HG03520 (cell line): Measurements from ENCODE around the gene CMTM7.

Experiments used
- ATAC-seq: cut with Tn5 transposase; IDR thresholded peaks from one replicate; pipeline ENCODE4 v1.9.1; 2021; ENCODE audit warnings: mild to moderate bottlenecking, moderate library complexity; ENCODE audit not compliant: unreplicated experiment

Gene CMTM7

GRCh38 chr3:32411442-32411841, 19.8 kb downstream of the CMTM7 start:
- ATAC-seq: no peak

- no peak for ATAC-seq
These were observed 21.2 kb downstream of the CMTM7 start for GRCh38 chr3:32412887-32413286.

GRCh38 chr3:32413845-32414521, 22.3 kb downstream of the CMTM7 start:
- no peak for ATAC-seq

DNA sequence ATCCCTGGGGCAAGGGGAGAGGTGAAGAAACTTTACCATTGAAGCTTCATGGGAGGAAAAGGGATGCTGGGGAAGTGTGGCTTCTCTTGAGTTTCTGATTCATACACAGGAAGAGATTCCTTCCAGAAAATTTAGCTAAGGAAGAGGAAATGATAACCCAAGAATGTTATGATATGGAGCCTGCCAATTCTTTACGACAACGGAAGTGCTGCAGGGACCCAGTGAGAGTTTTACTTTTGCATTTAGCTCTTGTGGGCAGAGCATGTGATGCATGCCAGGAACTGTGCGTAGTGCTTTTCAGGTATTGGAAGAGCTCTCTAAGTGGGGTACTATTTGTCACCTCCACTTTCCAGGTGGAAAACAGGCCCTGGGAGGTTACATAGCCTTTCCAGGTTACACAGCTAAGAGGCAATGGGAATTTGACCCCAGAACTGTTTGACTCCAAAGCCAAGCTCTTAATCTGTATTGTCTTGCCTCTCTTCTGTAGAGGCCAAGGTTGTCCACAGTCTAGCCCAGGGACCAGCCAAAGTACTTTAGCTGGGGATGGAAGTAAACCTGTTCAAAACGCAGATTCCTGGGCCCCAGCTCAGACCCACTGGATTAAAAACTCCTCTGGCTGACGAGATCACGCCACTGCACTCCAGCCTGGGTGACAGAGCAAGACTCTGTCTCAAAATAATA, 23.0 kb downstream of the CMTM7 start:
- no peak for ATAC-seq

- ATAC-seq: no peak
These were observed 28.1 kb downstream of the CMTM7 start for GRCh38 chr3:32419742-32420125.

DNA sequence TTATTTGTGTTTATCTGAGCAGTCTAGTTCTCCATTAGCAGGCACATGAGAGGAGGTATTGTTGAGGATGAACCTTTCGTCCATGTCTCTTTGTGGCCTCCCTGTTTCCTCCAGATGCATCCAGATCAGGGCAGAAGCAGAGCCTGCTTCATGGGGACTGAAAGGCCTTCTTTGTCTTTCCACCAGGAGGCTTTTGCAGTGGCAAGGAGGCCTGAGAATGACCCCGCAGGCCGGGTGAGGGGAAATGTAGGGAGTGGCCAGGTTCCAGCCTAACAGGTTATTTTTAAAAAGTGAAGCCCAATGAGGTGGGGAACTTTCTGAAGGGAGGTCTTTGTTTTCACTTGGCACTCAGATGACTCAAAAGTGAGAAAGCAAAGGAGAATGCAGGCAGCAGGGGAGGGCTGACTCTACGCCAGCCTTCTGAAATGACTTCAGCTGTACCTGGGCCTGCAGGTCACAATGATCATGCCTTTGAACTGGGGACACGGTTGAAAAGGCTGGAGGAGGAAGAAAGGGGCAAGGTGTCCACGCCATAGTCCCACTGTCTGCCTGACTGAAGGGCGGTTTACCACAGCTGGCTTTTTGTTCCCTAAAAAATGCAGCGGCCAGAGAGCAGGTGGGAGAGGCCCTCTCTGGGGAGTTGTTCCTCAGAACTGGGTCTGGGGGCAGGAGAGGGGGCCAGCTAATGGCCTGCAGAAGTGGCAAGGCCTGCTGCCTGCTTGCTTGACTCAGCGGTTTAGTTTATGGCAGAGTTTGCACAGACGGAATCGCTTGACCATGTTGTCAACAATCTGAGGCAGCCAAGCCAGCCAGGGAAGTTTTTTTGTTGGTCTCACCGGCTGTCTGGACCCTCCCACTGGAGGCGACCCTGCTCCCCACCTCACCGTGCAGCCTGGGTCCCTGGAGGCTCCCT, 28.7 kb downstream of the CMTM7 start:
- peak; percentile 80 for ATAC-seq

DNA sequence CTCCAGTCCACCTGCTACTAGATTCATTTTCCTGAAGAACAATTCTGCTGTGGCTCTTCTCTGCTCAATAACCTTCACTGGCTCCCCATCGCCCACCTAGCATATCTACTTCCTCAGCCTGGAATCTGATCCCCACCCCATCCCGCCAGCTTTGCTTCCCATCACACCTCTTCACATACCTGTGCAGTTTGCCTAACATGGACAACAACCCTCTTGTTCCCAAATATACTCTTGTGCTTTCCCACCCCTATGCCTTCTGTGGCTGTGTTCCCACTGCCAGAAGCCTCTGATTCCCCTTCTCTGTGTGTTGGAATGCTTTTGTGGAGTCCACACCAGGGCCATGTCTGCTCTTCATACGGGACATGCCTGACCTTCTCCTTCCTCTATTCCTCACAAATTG, 29.5 kb downstream of the CMTM7 start:
- ATAC-seq: no peak

- ATAC-seq: no peak
These were observed 30.6 kb downstream of the CMTM7 start for GRCh38 chr3:32421991-32422859.

DNA sequence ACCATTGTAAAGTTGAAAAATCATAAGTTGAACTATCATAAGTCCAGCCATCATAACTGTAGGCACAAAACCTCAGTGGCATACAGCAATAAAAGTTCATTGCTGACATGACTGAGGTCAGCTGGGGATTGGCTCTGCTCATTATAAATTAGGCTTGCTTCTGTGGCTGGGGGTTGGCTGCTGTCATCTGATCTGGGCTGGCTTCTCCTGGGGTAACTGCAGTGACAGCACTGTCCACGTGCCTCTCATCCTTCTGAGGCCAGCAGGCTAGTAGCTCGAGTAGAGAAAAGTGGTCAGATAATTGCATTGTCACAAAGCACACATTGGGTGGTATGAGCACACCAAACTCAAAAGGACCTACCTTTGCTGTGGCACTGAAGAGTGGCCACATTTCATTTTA, 31.3 kb downstream of the CMTM7 start:
- ATAC-seq: no peak

GRCh38 chr3:32423534-32423933, 31.9 kb downstream of the CMTM7 start:
- ATAC-seq: peak; percentile 37

DNA sequence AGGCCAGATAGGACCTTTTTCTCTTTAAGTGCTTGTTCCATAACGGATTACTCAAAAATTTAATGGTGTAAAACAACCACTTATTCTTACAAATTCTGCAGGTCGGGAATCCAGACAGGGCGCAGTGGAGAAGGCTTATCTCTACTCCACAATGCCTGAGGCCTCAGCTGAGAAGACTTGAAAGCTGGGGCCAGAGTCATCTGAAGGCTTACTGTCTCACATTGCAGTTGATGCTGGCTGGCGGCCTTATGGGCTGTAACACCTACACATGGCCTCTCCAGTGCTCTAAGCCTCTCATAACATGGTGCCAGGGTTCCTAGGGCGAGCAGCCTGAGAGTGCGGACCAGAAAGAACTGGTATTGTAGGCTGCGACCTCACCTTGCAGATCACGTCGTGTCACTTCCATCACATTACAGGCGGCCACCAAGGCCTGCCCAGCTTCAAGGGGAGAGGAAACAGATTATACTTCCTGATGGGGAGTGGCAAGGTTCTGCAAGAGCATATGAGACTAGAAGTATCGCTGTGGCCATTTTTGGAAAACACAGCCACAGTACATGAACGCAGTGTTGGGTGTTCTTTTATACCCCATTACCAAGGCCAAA, 32.4 kb downstream of the CMTM7 start:
- no peak for ATAC-seq

- no peak for ATAC-seq
These were observed 33.1 kb downstream of the CMTM7 start for GRCh38 chr3:32424581-32425250.

DNA sequence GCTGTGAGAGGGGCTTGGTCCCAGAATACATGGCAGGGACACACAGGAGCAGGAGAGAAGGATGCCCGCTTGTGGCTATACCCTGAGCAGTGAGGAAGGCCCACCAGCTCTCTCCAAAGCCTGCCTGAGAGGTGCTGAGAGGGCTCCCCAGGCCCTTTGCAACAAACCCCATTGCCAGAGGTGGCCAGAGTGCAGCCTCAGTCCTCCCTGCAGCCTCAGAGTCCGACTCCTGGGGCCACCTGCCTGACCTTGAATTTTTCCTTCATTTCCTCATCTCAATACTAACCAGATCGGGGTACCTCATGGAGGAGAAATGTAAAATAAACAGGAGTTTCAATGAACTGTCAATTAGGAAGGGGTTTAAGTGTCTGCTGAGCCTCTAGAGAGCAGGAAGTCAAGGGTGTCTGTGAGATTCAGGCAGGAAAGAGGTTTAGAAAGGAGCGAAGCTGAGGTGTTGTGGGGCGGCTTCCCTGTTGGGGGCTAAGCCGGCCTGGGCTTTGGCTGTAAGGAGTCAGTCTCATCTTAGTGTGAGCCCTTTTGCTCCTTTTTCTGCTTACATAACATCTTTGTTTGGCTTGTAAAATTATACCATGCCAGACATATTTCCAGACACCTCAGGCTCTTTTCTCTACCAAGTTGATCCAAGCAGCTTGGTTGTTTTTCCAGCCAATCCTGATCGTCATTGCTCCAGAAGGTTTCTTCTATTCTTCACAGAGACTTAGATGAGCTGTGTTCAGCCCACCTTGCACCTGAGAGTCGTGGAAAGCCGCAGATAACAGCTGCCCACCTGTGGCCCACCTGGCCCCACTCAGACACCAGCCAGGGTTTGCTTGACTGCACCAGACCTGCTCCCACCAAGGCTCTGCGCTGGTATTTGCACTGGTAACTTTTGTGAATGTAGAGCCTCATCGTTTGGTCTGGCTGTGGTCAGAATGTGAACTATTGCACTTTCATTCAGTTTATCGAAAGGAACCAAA, 36.7 kb downstream of the CMTM7 start:
- ATAC-seq: peak; percentile 71

DNA sequence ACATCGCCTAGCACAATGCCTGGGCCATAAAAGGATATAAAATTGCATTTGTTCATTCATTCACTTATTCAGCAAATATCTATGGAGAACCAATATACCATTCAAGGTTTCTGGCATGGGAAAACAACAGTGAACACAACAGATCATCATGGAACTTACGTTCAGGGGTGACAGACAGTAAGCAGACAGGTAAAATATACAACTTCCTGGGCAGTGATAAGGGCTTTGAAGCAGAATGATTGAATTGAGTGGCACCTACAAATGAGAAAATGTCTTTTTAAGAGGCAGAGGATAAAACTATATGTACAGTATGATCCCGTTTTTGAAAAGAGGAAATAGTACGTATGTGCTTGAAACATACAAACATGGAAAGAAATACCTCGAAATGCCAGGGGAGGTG, 39.2 kb downstream of the CMTM7 start:
- ATAC-seq: no peak

DNA sequence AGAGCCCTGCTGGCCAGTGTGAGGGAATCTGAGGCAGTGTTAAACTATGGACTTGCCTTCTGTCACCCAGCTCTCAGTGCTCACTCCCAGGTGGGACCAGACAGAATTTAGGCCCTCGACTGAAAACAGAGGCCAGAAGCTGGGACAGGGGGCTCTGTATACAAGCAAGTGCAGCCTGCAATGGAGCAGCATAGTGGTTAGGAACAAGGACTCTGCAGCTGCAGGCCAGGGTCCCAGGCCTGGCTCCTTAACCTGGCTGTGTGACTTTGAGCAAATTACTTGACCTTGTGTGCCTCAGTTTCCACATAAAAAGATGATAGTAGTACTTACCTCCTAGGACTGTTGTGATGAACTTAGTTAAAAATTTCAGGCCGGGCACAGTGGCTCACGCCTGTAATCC, 39.8 kb downstream of the CMTM7 start:
- no peak for ATAC-seq

DNA sequence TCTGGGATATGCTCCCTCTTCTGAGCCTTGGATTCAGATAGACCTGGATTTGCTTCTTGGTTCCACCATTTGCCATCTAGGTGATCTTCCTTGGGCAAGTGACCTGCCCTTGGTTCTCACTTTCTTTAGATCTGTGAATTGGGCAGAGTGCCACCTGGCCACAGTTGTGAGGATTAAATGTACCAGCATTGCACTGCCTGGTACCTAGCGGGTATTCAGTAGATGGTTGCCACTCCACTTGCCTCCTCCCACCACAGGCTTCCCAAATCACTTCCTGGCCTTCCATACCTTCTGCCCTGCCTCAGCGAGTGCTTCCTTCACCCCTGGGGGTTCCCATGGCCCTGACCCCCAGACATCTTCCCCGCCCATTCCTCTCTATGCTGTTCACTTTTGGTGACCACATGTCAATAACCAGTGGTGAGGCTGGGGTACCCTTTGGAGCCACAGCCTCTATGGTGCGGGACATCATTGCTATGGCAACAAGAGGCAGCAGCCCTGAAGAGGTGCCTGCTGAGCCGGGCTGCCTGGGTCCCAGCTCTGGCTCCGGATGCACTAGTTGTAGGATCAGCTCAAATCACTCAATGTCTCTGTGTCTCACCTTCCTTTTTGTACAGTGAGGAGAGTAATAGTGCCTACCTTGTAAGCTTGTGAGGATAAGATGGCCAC, 40.5 kb downstream of the CMTM7 start:
- ATAC-seq: no peak

- ATAC-seq: peak; percentile 48
These were observed 41.3 kb downstream of the CMTM7 start for GRCh38 chr3:32432711-32433530.
